Neural progenitor cell (in vitro differentiated cells): ENCODE measurements around the gene CDC42EP3.

Experiments used
- CTCF ChIP-seq: fragments of 200-600 bp; sonication (generic); IDR thresholded peaks from 2 replicates; pipeline ENCODE4 v1.5.1; 2017; ENCODE audit warnings: antibody characterized with exemption, mild to moderate bottlenecking
- EZH2phosphoT487 ChIP-seq: fragments of 200-600 bp; sonication (generic); IDR thresholded peaks from 2 replicates; pipeline ENCODE4 v1.6.1; 2017; ENCODE audit warnings: antibody characterized with exemption

DNA sequence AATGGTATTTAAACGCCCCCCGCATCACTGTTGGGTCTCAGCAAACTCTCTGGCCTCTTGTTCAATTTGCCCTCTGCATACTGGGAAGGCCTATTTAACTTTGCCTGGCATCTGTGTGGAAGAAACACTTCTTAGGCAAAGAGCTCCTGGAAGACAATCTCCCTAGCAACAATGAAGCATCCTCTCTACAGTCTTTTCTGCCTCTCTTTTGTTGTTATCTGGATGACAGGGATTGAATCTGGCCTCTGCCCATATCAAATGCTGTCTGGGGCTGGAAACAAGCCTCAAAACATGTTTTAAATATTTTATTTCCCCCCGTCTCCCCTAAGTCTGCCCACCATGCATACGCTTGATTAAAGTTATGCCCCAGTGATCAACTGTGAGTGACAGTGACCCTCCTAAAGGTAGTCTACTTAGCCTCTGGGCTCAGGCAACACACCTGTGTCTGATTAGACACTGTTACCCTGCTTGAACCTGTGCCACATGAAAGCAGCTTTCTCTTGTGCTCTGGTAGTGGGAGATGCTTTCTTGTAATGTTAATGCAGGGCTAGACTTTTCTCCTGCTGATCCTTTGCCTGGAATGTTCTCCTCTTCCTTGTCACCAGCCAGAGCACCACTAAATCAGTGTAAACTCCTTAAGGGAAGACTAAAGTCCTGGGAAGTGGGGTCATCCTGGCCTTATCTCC is 34.9 kb downstream of the CDC42EP3 start:
- TF ChIP-seq CTCF (no peak), EZH2phosphoT487 (no peak)
